Liver (tissue), 9 donors: ENCODE data around the gene LRRC4. TPM values are rescaled to one million over a fixed set of nuclear protein-coding genes. Genes with fewer than 3 reads are reported as not detected.

Source experiments
- DNase-seq: peaks from one replicate; pipeline ENCODE4 v3.0.0-alpha.2; 2017; ENCODE audit warnings: low spot score
- H3K27ac ChIP-seq, 2 donors: one replicate each; pipeline ENCODE4 v1.7.0; 2013; ENCODE audit warnings: inconsistent platforms in 2 of 2, low read length in 2 of 2, control low read depth in 1 of 2, low read depth in 1 of 2, mild to moderate bottlenecking in 1 of 2
- H3K27me3 ChIP-seq, 4 donors: one replicate each; pipeline versions ENCODE4 v1.6.1 to v1.7.0; 2013; ENCODE audit warnings: low read length in 3 of 4, inconsistent platforms in 1 of 4, mild to moderate bottlenecking in 1 of 4, moderate library complexity in 1 of 4; ENCODE audit not compliant: control insufficient read depth in 4 of 4, insufficient read depth in 4 of 4
- H3K36me3 ChIP-seq, 4 donors: one replicate each; pipeline versions ENCODE4 v1.6.1 to v1.7.0; 2013; ENCODE audit warnings: low read length in 3 of 4, mild to moderate bottlenecking in 3 of 4, low read depth in 1 of 4, moderate library complexity in 1 of 4; ENCODE audit not compliant: control insufficient read depth in 4 of 4, insufficient read depth in 3 of 4
- H3K4me1 ChIP-seq, 4 donors: one replicate each; pipeline versions ENCODE4 v1.6.1 to v1.7.0; 2013; ENCODE audit warnings: low read length in 3 of 4, mild to moderate bottlenecking in 3 of 4, moderate library complexity in 1 of 4; ENCODE audit not compliant: control insufficient read depth in 4 of 4, insufficient read depth in 4 of 4
- H3K4me3 ChIP-seq, 3 donors: one replicate each; pipeline versions ENCODE4 v1.6.1 to v1.7.0; 2013; ENCODE audit warnings: low read length in 3 of 3, control low read depth in 1 of 3, low read depth in 1 of 3, mild to moderate bottlenecking in 1 of 3
- H3K9ac ChIP-seq, 2 donors: one replicate each; pipeline ENCODE4 v1.7.0; 2013; ENCODE audit warnings: low read length in 2 of 2, mild to moderate bottlenecking in 2 of 2, moderate library complexity in 2 of 2, control low read depth in 1 of 2, low read depth in 1 of 2
- H3K9me3 ChIP-seq, 4 donors: one replicate each; pipeline versions ENCODE4 v1.6.1 to v1.7.0; 2013; ENCODE audit warnings: low read length in 3 of 4; ENCODE audit not compliant: control insufficient read depth in 4 of 4
- EGR1 ChIP-seq, 2 donors: IDR thresholded peaks; 2 replicates each; pipeline ENCODE4 v1.6.1; 2016 to 2018; ENCODE audit warnings: antibody characterized with exemption in 2 of 2, low read depth in 2 of 2
- FOXA1 ChIP-seq: IDR thresholded peaks from 2 replicates; pipeline ENCODE4 v1.6.1; 2016; ENCODE audit warnings: antibody characterized with exemption
- FOXA2 ChIP-seq: IDR thresholded peaks from 2 replicates; pipeline ENCODE4 v1.6.1; 2016; ENCODE audit warnings: antibody characterized with exemption
- HNF4A ChIP-seq, 2 donors: conservative IDR thresholded peaks; 2 replicates each; pipeline ENCODE4 v1.6.1; 2016; ENCODE audit warnings: antibody characterized with exemption in 2 of 2, mild to moderate bottlenecking in 2 of 2
- HNF4G ChIP-seq: IDR thresholded peaks from 2 replicates; pipeline ENCODE4 v1.6.1; 2016; ENCODE audit warnings: antibody characterized with exemption
- JUND ChIP-seq, 2 donors: IDR thresholded peaks; 2 replicates each; pipeline ENCODE4 v1.6.1; 2016; ENCODE audit warnings: antibody characterized with exemption in 2 of 2
- NR2F2 ChIP-seq: IDR thresholded peaks from 2 replicates; pipeline ENCODE4 v1.6.1; 2016; ENCODE audit warnings: antibody characterized with exemption
- RXRA ChIP-seq, 2 donors: IDR thresholded peaks; 2 replicates each; pipeline ENCODE4 v1.6.1; 2017 to 2018; ENCODE audit warnings: antibody characterized with exemption in 2 of 2, mild to moderate bottlenecking in 1 of 2
- SP1 ChIP-seq: IDR thresholded peaks from 2 replicates; pipeline ENCODE4 v1.6.1; 2018; ENCODE audit warnings: antibody characterized with exemption, mild to moderate bottlenecking
- TAF1 ChIP-seq: conservative IDR thresholded peaks from 2 replicates; pipeline ENCODE4 v1.6.1; 2016; ENCODE audit warnings: antibody characterized with exemption, mild to moderate bottlenecking
- YY1 ChIP-seq: IDR thresholded peaks from 2 replicates; pipeline ENCODE4 v1.6.1; 2016; ENCODE audit warnings: antibody characterized with exemption, mild to moderate bottlenecking
- WGBS: extraction: QIAGEN DNeasy Blood & Tissue Kit; methylation state at CpG from one replicate; pipeline ENCODE4 v1.1.7; 2013; 5-methylcytosine and 5-hydroxymethylcytosine counted together
- polyA plus RNA-seq, 2 donors: library from polyadenylated mRNA; stranded (reverse) in 1 of 2; unstranded in 1 of 2; fragments of 200-250 nt in 1 of 2; fragments of >200 nt in 1 of 2; fragmentation: Nextera tagmentation in 1 of 2; extraction: Ambion mirVana in 1 of 2; gene quantifications; one replicate each; pipeline versions ENCODE4 v1.2.1 to v1.2.3, GENCODE V29; 2013 to 2015
- total RNA-seq, 2 donors: library from RNA; depleted of rRNA; stranded (reverse); fragments of >200 nt; gene quantifications; one replicate each; pipeline ENCODE4 v1.2.3, GENCODE V29; 2014
- TF ChIP-seq, protein P1 (sequence below): IDR thresholded peaks from 2 replicates; pipeline ENCODE4 v1.6.1; 2016; ENCODE audit warnings: antibody characterized with exemption
- TF ChIP-seq, protein P2 (sequence below): IDR thresholded peaks from 2 replicates; pipeline ENCODE4 v1.6.1; 2016; ENCODE audit warnings: antibody characterized with exemption, mild to moderate bottlenecking
- TF ChIP-seq, protein P3 (sequence below): fragments of 150-350 bp; IDR thresholded peaks from 2 replicates; pipeline ENCODE4 v1.5.1; 2017; ENCODE audit warnings: improper control_type of control experiment, low read depth, low read length; ENCODE audit not compliant: missing input control
- TF ChIP-seq, protein P4 (sequence below): IDR thresholded peaks from 2 replicates; pipeline ENCODE4 v1.6.1; 2016; ENCODE audit warnings: antibody characterized with exemption
- TF ChIP-seq, protein P5 (sequence below): IDR thresholded peaks from 2 replicates; pipeline ENCODE4 v1.6.1; 2016; ENCODE audit warnings: antibody characterized with exemption
- donor health status: healthy.
- donor health status: healthy.
- donor health status: healthy.
- donor health status: healthy.
- donor health status: healthy.

Gene LRRC4
- total and polyA plus RNA-seq, 4 donors = 0.54 to 2.7 (median 1.2) TPM

DNA sequence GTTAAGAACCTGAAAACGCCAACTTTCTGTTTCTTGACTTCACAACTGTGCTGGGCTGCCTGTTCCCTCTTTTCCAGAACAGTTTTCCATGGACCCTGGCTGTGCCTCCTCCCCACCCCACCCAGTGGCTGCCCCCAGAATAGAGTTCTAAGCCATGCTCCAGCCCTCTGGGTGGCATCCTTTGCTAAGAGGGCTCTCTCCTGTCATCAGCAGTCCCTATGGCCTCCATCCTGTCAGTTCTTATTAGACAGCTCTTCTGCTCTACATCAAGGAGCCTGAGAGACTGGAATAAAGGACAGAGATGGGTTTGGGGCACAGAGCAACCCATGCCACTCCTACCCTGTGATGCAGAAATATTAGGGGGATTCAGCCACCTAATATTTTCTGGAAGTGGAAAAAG is 13.9 kb upstream of the LRRC4 start:
- Histone ChIP-seq H3K9ac (no peak overlapping the region), H3K27ac (no peak overlapping the region), H3K4me3 (no peak overlapping the region), H3K9me3 (no peaks in the 10 kb centered on the region), H3K4me1 (no peaks in the 10 kb centered on the region), H3K36me3 (peaks cover 0 to 7% (median 4%) of the 10 kb centered on the region in 4 donors), H3K27me3 (no peaks in the 10 kb centered on the region)
- TF ChIP-seq FOXA2 (no peak), TAF1 (no peak), YY1 (no peak), EGR1 (IDR thresholded peaks at IDR 0.05; ENCODE audit: low read depth in 2 of 2) (no peak), NR2F2 (no peak), HNF4A (conservative IDR thresholded peaks at IDR 0.05) (no peak), FOXA1 (no peak), RXRA (IDR thresholded peaks at IDR 0.05) (no peak), JUND (IDR thresholded peaks at IDR 0.05) (no peak), SP1 (no peak), HNF4G (no peak)
- TF ChIP-seq, protein P1, sequence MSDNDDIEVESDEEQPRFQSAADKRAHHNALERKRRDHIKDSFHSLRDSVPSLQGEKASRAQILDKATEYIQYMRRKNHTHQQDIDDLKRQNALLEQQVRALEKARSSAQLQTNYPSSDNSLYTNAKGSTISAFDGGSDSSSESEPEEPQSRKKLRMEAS = no peak
- TF ChIP-seq, protein P2, sequence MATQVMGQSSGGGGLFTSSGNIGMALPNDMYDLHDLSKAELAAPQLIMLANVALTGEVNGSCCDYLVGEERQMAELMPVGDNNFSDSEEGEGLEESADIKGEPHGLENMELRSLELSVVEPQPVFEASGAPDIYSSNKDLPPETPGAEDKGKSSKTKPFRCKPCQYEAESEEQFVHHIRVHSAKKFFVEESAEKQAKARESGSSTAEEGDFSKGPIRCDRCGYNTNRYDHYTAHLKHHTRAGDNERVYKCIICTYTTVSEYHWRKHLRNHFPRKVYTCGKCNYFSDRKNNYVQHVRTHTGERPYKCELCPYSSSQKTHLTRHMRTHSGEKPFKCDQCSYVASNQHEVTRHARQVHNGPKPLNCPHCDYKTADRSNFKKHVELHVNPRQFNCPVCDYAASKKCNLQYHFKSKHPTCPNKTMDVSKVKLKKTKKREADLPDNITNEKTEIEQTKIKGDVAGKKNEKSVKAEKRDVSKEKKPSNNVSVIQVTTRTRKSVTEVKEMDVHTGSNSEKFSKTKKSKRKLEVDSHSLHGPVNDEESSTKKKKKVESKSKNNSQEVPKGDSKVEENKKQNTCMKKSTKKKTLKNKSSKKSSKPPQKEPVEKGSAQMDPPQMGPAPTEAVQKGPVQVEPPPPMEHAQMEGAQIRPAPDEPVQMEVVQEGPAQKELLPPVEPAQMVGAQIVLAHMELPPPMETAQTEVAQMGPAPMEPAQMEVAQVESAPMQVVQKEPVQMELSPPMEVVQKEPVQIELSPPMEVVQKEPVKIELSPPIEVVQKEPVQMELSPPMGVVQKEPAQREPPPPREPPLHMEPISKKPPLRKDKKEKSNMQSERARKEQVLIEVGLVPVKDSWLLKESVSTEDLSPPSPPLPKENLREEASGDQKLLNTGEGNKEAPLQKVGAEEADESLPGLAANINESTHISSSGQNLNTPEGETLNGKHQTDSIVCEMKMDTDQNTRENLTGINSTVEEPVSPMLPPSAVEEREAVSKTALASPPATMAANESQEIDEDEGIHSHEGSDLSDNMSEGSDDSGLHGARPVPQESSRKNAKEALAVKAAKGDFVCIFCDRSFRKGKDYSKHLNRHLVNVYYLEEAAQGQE = no peak
- TF ChIP-seq, protein P3, sequence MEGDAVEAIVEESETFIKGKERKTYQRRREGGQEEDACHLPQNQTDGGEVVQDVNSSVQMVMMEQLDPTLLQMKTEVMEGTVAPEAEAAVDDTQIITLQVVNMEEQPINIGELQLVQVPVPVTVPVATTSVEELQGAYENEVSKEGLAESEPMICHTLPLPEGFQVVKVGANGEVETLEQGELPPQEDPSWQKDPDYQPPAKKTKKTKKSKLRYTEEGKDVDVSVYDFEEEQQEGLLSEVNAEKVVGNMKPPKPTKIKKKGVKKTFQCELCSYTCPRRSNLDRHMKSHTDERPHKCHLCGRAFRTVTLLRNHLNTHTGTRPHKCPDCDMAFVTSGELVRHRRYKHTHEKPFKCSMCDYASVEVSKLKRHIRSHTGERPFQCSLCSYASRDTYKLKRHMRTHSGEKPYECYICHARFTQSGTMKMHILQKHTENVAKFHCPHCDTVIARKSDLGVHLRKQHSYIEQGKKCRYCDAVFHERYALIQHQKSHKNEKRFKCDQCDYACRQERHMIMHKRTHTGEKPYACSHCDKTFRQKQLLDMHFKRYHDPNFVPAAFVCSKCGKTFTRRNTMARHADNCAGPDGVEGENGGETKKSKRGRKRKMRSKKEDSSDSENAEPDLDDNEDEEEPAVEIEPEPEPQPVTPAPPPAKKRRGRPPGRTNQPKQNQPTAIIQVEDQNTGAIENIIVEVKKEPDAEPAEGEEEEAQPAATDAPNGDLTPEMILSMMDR = no peak
- TF ChIP-seq, protein P4, sequence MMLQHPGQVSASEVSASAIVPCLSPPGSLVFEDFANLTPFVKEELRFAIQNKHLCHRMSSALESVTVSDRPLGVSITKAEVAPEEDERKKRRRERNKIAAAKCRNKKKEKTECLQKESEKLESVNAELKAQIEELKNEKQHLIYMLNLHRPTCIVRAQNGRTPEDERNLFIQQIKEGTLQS = no peak
- WGBS = 93% methylated on average over 1 of the region's 1 CpG
- DNase-seq = no peak

DNA sequence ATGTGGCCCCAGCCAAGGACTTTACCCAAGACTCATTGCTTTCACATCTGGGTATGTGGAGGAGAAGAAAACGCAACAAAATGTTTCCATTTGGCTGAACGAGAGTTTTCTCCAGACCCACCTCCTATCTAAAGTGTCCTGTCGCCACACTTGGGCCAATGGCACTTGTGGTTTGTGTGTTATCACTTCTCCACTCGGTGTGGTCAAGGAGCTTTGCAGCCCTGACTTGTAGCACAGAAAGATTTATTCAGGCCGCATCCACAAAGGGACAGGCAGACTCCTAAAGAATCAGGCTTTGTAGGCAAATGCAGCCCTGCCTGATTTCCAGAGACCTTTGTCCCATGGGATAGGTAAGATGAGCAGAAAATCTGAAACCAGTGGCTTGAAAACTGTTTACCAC is 12.8 kb upstream of the LRRC4 start:
- no peak overlapping the region for H3K9ac ChIP-seq
- H3K4me3 ChIP-seq = no peak overlapping the region
- H3K36me3 ChIP-seq = peaks cover 0 to 7% (median 4%) of the 10 kb centered on the region in 4 donors
- H3K27ac ChIP-seq = no peak overlapping the region
- H3K4me1 ChIP-seq = no peaks in the 10 kb centered on the region
- DNase-seq = no peak
- 92% methylated on average over 5 of the region's 5 CpGs for WGBS
- TF ChIP-seq NR2F2 (no peak), TAF1 (no peak), FOXA1 (no peak), HNF4G (no peak), FOXA2 (no peak), JUND (IDR thresholded peaks at IDR 0.05) (no peak)
- TF ChIP-seq, protein P5, sequence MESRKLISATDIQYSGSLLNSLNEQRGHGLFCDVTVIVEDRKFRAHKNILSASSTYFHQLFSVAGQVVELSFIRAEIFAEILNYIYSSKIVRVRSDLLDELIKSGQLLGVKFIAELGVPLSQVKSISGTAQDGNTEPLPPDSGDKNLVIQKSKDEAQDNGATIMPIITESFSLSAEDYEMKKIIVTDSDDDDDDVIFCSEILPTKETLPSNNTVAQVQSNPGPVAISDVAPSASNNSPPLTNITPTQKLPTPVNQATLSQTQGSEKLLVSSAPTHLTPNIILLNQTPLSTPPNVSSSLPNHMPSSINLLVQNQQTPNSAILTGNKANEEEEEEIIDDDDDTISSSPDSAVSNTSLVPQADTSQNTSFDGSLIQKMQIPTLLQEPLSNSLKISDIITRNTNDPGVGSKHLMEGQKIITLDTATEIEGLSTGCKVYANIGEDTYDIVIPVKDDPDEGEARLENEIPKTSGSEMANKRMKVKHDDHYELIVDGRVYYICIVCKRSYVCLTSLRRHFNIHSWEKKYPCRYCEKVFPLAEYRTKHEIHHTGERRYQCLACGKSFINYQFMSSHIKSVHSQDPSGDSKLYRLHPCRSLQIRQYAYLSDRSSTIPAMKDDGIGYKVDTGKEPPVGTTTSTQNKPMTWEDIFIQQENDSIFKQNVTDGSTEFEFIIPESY = no peak
- TF ChIP-seq, protein P1 = no peak
- no peaks in the 10 kb centered on the region for H3K9me3 ChIP-seq
- no peaks in the 10 kb centered on the region for H3K27me3 ChIP-seq
